ENCODE data around the gene RAB15. TPM values are rescaled to one million over a fixed set of nuclear protein-coding genes. Genes with fewer than 3 reads are reported as not detected.
A peak's percentile ranks its signal among the peaks of the same experiment; 100 is the strongest.

RAB15 gene
- total RNA-seq, 2 experiments from 2014 or later = 2.4 TPM

- Mint-ChIP-seq H3K27ac (no peak overlapping the region), H3K36me3 (ENCODE audit: low read depth) (peaks cover 4% of the 10 kb centered on the region), H3K4me1 (ENCODE audit: low read depth) (peaks cover 9% of the 10 kb centered on the region), H3K9me3 (no peaks in the 10 kb centered on the region), H3K4me3 (no peak overlapping the region), H3K27me3 (ENCODE audit: low read depth) (no peaks in the 10 kb centered on the region)
- intact Hi-C loops (cut with micrococcal nuclease) = no loop called here
- CTCF ChIA-PET = interaction anchor here (0.6 kb wide), 1 partner anchor 384 kb away, joined by 3 read pairs; no protein-coding TSS in a partner anchor
- DNase-seq = no peak
Measured at GRCh38 chr14:64951724-64952123, 20.4 kb downstream of the RAB15 start.

GRCh38 chr14:64951291-64951690 lies 20.8 kb downstream of the RAB15 start:
- Mint-ChIP-seq H3K4me1 (ENCODE audit: low read depth) (peaks cover 13% of the 10 kb centered on the region), H3K27ac (no peak overlapping the region), H3K4me3 (no peak overlapping the region), H3K36me3 (ENCODE audit: low read depth) (peaks cover 6% of the 10 kb centered on the region), H3K9me3 (no peaks in the 10 kb centered on the region), H3K27me3 (ENCODE audit: low read depth) (no peaks in the 10 kb centered on the region)
- no peak for DNase-seq
- intact Hi-C loops (cut with micrococcal nuclease) = no loop called here
- CTCF ChIA-PET = interaction anchor here (0.5 to 0.6 kb wide), 2 partner anchors 16 to 384 kb away, joined by 3 to 6 read pairs; no protein-coding TSS in a partner anchor

GRCh38 chr14:64950889-64951288 lies 21.2 kb downstream of the RAB15 start:
- CTCF ChIA-PET = interaction anchor here (0.5 kb wide), 1 partner anchor 15 kb away, joined by 6 read pairs; no protein-coding TSS in a partner anchor
- intact Hi-C loops (cut with micrococcal nuclease) = no loop called here
- H3K27me3 Mint-ChIP-seq (ENCODE audit: low read depth) = no peaks in the 10 kb centered on the region

GRCh38 chr14:64948612-64949210 lies 23.4 kb downstream of the RAB15 start:
- H3K27me3 Mint-ChIP-seq (ENCODE audit: low read depth) = no peaks in the 10 kb centered on the region
- H3K27ac Mint-ChIP-seq = no peak overlapping the region
- H3K4me1 Mint-ChIP-seq (ENCODE audit: low read depth) = peaks cover 24% of the 10 kb centered on the region
- CTCF ChIA-PET = interaction anchor here (0.6 kb wide), 1 partner anchor 8 kb away, joined by 6 read pairs; no protein-coding TSS in a partner anchor
- peaks cover 11% of the 10 kb centered on the region for H3K36me3 Mint-ChIP-seq (ENCODE audit: low read depth)
- H3K9me3 Mint-ChIP-seq = no peaks in the 10 kb centered on the region
- no peak for DNase-seq
- no peak overlapping the region for H3K4me3 Mint-ChIP-seq
- intact Hi-C loops (cut with micrococcal nuclease) = no loop called here

More at GRCh38 chr14:64950889-64951288, 21.2 kb downstream of the RAB15 start:
- no peaks in the 10 kb centered on the region for H3K9me3 Mint-ChIP-seq
- H3K4me1 Mint-ChIP-seq (ENCODE audit: low read depth) = peaks cover 14% of the 10 kb centered on the region
- peaks cover 6% of the 10 kb centered on the region for H3K36me3 Mint-ChIP-seq (ENCODE audit: low read depth)
- DNase-seq = no peak
- no peak overlapping the region for H3K27ac Mint-ChIP-seq
- no peak overlapping the region for H3K4me3 Mint-ChIP-seq

- Mint-ChIP-seq H3K9me3 (no peaks in the 10 kb centered on the region), H3K4me3 (no peak overlapping the region), H3K4me1 (ENCODE audit: low read depth) (peaks cover 31% of the 10 kb centered on the region), H3K27ac (no peak overlapping the region), H3K36me3 (ENCODE audit: low read depth) (peaks cover 14% of the 10 kb centered on the region), H3K27me3 (ENCODE audit: low read depth) (no peaks in the 10 kb centered on the region)
- CTCF ChIA-PET = interaction anchor here (0.5 kb wide), 1 partner anchor 9 kb away, joined by 5 read pairs; no protein-coding TSS in a partner anchor
- intact Hi-C loops (cut with micrococcal nuclease) = no loop called here
- no peak for DNase-seq
Measured at GRCh38 chr14:64947710-64948611, 24.2 kb downstream of the RAB15 start.

GRCh38 chr14:64946310-64947045 lies 25.7 kb downstream of the RAB15 start:
- Mint-ChIP-seq H3K36me3 (ENCODE audit: low read depth) (peaks cover 14% of the 10 kb centered on the region), H3K27ac (no peak overlapping the region), H3K9me3 (no peaks in the 10 kb centered on the region), H3K4me1 (ENCODE audit: low read depth) (peaks cover 32% of the 10 kb centered on the region), H3K27me3 (ENCODE audit: low read depth) (no peaks in the 10 kb centered on the region), H3K4me3 (no peak overlapping the region)
- intact Hi-C loops (cut with micrococcal nuclease) = no loop called here
- no peak for DNase-seq
- CTCF ChIA-PET = no interaction called here

GRCh38 chr14:64945431-64946178 lies 26.5 kb downstream of the RAB15 start:
- Mint-ChIP-seq H3K9me3 (no peaks in the 10 kb centered on the region), H3K4me3 (no peak overlapping the region), H3K27ac (no peak overlapping the region), H3K4me1 (ENCODE audit: low read depth) (peaks cover 35% of the 10 kb centered on the region), H3K27me3 (ENCODE audit: low read depth) (no peaks in the 10 kb centered on the region), H3K36me3 (ENCODE audit: low read depth) (peaks cover 14% of the 10 kb centered on the region)
- intact Hi-C loops (cut with micrococcal nuclease) = no loop called here
- CTCF ChIA-PET = no interaction called here
- DNase-seq = peak; percentile 1

GRCh38 chr14:64944861-64945260 lies 27.3 kb downstream of the RAB15 start:
- no peak for DNase-seq
- Mint-ChIP-seq H3K4me1 (ENCODE audit: low read depth) (peaks cover 40% of the 10 kb centered on the region), H3K36me3 (ENCODE audit: low read depth) (peaks cover 16% of the 10 kb centered on the region), H3K27me3 (ENCODE audit: low read depth) (no peaks in the 10 kb centered on the region), H3K27ac (no peak overlapping the region), H3K4me3 (no peak overlapping the region), H3K9me3 (no peaks in the 10 kb centered on the region)
- intact Hi-C loops (cut with micrococcal nuclease) = no loop called here
- CTCF ChIA-PET = no interaction called here

- H3K9me3 Mint-ChIP-seq = no peaks in the 10 kb centered on the region
- CTCF ChIA-PET = no interaction called here
- peaks cover 16% of the 10 kb centered on the region for H3K36me3 Mint-ChIP-seq (ENCODE audit: low read depth)
- no peak overlapping the region for H3K4me3 Mint-ChIP-seq
- intact Hi-C loops (cut with micrococcal nuclease) = no loop called here
- no peak for DNase-seq
- peaks cover 44% of the 10 kb centered on the region for H3K4me1 Mint-ChIP-seq (ENCODE audit: low read depth)
- H3K27me3 Mint-ChIP-seq (ENCODE audit: low read depth) = no peaks in the 10 kb centered on the region
- H3K27ac Mint-ChIP-seq = no peak overlapping the region
Measured at GRCh38 chr14:64944041-64944440, 28.1 kb downstream of the RAB15 start.

- no peaks in the 10 kb centered on the region for H3K27me3 Mint-ChIP-seq (ENCODE audit: low read depth)
- no peak overlapping the region for H3K27ac Mint-ChIP-seq
- peaks cover 49% of the 10 kb centered on the region for H3K4me1 Mint-ChIP-seq (ENCODE audit: low read depth)
- H3K4me3 Mint-ChIP-seq = no peak overlapping the region
- H3K9me3 Mint-ChIP-seq = no peaks in the 10 kb centered on the region
- no peak for DNase-seq
- CTCF ChIA-PET = no interaction called here
- peaks cover 18% of the 10 kb centered on the region for H3K36me3 Mint-ChIP-seq (ENCODE audit: low read depth)
- intact Hi-C loops (cut with micrococcal nuclease) = no loop called here
Measured at GRCh38 chr14:64943556-64943955, 28.6 kb downstream of the RAB15 start.

GRCh38 chr14:64942531-64943111 lies 29.5 kb downstream of the RAB15 start, which contains the start of gene GPX2:
GPX2 (minus strand) TSS chr14:64942745; CDS start chr14:64942726, 19 bp downstream.
- no peak for DNase-seq
- H3K27ac Mint-ChIP-seq = no peak within 1 kb of the TSS
- CTCF ChIA-PET = no interaction called here
- H3K27me3 Mint-ChIP-seq (ENCODE audit: low read depth) = no peaks in the 10 kb centered on the region
- H3K4me3 Mint-ChIP-seq = no peak within 1 kb of the TSS
- peaks cover 54% of the 10 kb centered on the region for H3K4me1 Mint-ChIP-seq (ENCODE audit: low read depth)
- H3K36me3 Mint-ChIP-seq (ENCODE audit: low read depth) = peaks cover 23% of the 10 kb centered on the region
- intact Hi-C loops (cut with micrococcal nuclease) = no loop called here
- H3K9me3 Mint-ChIP-seq = no peaks in the 10 kb centered on the region
